HG03521 (cell line): ENCODE data around the gene HOXA9.

Experiments
- ATAC-seq: cut with Tn5 transposase; IDR thresholded peaks from one replicate; pipeline ENCODE4 v1.9.1; 2021; ENCODE audit warnings: mild to moderate bottlenecking, moderate library complexity; ENCODE audit not compliant: unreplicated experiment

HOXA9 gene

GRCh38 chr7:27155816-27156507, 9.4 kb downstream of the HOXA9 start:
- ATAC-seq = no peak

- no peak for ATAC-seq
These were observed 10.2 kb downstream of the HOXA9 start for GRCh38 chr7:27154901-27155815.

DNA sequence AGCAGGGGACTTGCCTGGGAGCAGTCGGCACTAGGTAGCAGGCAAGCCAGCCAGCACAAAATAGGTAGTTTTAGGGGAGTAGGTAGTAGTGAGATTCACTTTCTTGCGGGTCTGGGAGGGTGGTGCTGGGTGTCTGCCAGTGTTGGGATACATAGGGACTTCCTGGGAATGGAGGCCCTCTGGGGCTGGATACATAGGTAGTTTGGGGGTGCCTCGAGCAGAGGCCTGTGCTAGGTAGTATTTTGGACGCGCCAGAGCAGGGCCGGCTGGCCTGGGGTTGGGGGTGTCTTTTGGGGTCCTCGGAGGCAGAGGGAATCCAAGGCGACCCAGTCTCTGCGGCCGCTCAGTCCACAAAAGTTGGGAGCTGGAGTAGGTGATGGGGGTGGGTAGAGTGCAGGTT, 11.0 kb downstream of the HOXA9 start:
- ATAC-seq = no peak

GRCh38 chr7:27153526-27153925, 11.8 kb downstream of the HOXA9 start:
- ATAC-seq = no peak

DNA sequence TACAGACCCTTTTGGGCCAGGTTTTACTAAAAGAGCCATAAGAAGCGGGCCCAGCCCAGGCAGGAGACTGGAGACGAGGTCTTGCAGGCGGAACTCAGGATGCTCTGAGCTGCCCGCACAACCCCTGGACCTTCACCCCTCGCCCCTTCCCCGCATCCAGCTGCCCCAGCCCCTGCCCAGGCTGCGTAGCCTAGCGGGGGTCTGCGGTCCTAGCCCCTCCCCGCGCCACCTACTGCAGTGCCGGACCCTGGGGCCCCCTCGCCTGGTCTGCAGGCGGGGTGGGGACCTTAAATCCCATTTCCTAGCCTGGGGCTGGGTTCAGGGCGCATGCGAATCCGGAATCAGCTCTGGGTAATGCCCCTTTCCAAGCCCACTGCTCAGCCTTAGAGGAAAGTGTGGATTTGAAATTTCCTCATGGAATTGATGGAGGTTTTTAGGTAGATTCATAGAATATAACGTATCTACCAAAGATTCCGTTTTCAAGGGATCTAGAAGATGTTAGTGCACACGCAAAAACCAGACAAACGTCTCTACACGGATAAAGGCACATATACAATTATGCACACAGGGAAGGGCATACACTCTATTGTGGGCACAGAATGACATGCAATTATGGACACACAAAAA, 12.4 kb downstream of the HOXA9 start:
- no peak for ATAC-seq

GRCh38 chr7:27151931-27152815, 13.2 kb downstream of the HOXA9 start, which contains the start of gene HOXA3:
HOXA3 (minus strand) TSS chr7:27152583; CDS start chr7:27110640, 41,943 bp downstream.
- ATAC-seq = no peak

- ATAC-seq = no peak
These were observed 13.9 kb downstream of the HOXA9 start for GRCh38 chr7:27151341-27151930.

GRCh38 chr7:27150568-27151340, 14.6 kb downstream of the HOXA9 start:
- ATAC-seq = peak; percentile 73

DNA sequence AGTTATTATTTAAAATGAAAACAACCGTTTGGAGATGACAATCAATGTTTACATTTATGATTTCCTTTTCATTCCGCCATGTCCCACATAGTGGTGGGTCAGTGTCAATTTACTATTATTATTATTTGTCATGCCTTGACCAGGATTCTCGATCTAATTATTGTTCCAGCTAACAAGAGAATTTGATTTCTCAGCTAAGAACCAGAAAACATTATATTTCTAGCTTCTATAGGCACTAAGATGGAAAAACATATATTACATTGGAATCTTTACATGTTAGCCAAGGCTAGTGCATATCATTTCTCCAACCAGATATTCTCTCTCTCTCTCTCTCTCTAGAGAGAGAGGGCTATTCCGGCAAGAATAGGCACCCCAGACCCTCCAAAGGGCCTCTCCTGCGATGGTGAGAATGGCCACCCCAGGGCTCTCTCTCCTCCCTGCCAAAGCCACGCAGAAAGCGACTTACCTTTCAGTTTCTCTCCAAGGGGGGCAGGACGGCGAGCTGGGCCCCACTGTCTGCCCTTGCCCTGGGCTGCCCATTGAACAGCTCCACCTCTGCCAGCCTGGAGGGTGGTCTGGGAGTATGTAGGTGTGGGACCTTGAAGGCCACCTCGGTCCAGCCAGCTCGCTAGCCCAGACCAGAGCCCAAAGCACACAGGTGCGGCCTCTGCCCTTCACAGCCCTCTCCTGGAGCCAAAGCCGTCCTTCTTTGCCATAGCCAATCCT, 15.3 kb downstream of the HOXA9 start:
- no peak for ATAC-seq

- no peak for ATAC-seq
These were observed 16.3 kb downstream of the HOXA9 start for GRCh38 chr7:27148756-27149641.

GRCh38 chr7:27148031-27148755, 17.1 kb downstream of the HOXA9 start:
- no peak for ATAC-seq

DNA sequence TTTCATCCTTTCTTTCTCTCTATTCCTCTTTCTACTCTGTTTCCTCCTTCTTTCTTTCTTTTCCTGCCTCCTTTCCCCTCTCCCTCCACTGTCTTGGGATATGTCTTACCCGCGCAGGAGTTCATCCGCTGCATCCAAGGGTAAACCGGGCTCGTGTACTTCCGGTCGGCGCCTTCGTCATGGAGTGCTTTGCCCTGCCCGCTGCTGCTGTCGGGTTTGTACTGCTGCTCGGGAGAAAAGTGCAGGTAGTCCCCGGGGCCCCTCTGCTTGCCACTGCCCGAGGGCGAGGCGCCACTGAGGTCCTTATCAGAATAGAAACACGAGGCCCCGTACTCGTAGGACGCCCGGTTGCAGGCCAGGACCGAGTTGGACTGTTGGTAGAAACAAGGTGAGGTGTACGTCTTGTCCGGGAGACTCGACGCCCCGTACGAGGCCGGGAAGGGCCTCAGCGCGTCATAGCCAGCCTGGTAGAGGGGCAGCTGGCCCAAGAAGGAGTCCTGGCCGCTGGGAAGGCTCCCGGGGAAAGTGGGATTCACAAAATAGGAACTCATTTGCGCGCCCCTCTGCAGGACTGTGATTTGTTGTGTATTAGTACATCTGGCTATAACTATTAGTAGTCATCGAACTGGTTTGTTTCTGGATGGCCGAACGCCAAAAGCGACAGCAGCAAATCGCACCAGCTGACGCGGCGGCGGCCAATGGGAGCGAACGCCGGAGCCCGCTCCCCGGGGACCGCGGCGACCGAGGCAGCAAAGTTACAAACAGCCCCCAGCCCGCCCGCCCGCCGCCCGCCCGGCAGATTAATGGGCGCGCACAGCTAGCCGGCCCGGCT, 17.9 kb downstream of the HOXA9 start, which contains the start of gene HOXA6:
Gene HOXA6, minus strand, starts transcription at position 576 of the 832 bp plus-strand sequence. Its CDS starts 25 bp downstream, at position 551.
- no peak for ATAC-seq

- ATAC-seq = no peak
These were observed 18.7 kb downstream of the HOXA9 start for GRCh38 chr7:27146491-27147198.

DNA sequence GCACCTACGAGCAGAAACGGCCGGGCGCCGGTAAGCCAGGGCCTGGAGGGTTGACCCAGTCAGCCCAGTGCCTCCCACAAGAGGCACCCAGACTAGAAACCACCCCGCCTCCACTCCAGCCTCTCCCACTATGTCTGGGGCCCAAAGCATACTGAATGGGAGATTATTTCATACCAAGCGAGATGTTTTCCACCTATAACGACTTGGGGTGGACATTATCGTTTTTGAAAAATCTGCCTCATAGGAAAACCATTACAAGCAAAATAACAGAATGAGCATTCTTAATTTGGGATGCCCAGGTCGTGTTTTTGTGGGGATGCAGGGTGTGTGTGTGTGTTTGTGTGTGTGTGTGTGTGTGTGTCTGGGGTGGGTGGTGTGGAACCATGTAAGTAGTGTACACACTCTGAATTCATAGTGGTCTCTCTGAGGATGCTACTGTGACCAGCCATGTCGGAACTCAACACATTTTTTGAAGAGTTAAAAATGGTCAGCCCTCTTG, 19.4 kb downstream of the HOXA9 start:
- ATAC-seq = no peak

DNA sequence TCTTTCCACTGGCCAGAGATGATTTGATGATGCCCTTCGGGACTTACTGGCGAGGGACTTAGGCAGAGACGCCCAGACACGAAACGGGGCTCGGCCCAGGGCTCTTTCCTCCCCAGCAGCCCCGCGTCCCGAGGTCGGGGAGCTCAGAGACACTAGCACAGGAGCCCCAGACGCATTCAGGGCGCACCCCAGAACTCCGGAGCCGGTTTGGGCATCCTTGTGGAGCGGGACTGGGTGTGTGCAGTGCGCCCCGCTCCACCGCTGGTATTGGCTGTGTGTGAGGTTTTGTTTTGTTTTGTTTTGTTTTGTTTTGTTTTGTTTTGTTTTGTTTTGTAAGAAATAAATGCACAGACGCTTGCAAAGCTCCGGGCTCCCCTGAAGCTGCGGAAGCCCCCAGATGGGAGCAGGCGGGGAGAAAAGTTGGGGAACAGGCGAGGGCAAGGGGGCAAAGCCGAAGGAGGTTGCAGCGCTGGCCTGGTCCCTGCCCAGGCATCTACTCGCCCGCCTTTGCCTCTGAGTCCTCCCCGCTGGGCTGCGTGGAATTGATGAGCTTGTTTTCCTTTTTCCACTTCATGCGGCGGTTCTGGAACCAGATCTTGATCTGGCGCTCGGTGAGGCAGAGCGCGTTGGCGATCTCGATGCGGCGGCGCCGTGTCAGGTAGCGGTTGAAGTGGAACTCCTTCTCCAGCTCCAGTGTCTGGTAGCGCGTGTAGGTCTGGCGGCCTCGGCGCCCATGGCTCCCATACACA, 20.0 kb downstream of the HOXA9 start:
- no peak for ATAC-seq
